HG03457 (cell line): ENCODE results near the gene ITPKC.

Experiments
- ATAC-seq: cut with Tn5 transposase; IDR thresholded peaks from one replicate; pipeline ENCODE4 v1.9.1; 2021; ENCODE audit warnings: moderate number of reproducible peaks; ENCODE audit not compliant: unreplicated experiment

ITPKC gene

DNA sequence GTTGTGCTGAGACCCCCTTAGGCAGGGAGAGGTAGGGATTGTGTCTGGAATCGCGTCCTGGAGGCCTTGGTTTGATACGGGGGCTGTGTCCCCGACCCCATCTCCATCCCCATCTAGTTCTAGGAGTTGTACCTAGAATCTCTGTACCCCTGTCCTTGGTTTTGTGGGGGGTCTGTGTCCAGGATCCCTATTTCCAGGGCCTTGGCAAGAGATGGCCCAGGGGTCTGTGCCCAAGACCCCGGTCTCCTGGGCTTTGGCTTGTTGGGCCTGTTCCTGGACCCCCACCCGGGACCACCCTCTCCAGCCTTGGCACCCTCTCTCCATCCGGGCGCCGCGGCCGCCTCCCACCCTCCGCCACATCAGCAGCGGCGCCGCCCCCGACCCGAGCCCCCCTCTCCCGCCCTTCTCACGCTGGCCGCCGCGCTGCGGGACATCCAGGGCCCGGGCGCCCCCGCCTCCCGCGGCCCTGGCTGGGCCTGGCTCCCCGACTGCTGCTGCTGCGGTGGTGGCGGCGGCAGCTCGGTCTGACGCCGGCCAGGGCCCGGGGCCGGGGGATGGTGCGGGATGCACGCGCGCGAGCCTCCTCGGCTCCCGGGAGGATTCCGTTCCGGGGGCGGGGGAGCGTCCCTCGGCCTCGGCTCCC, 26.7 kb upstream of the ITPKC start, which contains the start of gene NUMBL:
Gene NUMBL (minus strand): TSS at position 602 of the 643 bp plus-strand sequence. CDS start 168 bp downstream, at position 434.
- peak; percentile 5 for ATAC-seq

DNA sequence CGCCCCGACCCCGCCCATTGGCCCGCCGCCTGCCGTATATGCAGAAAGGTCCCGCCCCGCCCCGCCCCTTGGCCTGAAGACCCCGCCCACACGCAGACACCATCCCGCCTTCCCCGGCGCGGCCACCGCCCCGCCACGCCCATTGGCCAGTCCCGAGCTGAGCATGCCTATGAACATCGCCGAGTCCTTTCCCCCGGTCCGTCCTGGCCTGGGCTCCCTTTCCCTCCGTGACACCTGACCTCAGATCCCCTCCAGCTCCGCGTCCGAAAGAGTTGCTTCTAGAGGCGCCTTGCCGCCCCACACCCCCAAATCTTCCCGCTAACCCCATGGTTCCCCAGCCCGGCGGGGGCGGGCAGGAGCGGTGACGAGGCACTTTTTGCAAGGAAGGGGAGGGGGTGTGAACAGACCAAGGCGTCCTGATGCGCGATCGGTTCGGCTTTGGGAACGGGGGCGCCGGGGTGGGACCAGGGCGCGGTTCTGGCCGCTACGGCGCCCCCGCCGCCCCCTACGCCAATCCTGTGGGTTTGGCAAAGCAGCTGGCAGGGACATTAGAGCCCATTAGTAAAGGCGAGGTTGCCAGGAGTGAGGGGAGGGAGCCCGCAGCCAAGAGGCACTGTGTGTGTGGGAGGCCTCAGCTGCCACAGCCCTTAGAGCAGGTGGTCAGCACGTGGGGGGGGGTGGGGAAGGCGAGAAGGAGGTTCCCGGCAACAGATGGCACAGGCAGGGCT, 26.1 kb upstream of the ITPKC start:
- peak; percentile 36 for ATAC-seq

DNA sequence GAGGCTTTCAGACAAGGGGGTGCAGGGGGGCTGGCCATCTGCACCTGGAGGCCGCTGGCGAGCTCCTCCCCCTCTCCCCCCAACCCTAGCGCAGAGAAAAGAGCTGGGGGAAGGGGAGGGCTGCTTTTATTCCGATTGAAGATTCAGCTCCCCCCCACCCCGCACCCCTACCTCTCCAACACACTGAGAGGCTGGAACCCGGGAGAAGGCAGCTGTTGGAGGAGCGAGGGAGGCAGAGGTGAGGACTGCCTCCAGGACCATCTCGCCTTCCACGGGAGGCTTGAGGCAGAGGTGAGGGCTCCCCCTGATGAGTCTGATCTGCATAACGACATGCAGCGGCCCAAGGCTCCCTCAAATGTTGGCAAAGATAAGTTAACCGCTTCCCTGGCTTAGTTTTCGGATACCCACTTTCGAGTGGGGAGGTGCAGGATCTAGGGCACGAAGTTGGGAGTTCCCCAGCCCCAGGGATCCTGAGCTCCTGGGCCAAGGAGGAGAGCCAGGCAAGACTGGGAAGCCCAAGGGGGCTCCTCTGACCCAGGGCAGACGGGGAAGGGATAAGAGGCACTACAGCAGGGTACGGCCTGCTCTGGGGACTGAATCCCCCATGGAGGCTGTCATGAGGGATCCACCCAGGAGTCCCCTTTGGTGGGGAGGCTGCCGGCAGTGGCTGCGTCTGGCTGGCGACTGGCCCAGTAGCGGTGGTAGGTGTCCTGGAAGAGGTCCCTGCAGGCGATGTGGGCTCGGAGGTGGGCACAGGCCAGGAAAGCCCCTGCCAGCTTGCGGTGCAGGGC, 25.3 kb upstream of the ITPKC start:
- no peak for ATAC-seq

DNA sequence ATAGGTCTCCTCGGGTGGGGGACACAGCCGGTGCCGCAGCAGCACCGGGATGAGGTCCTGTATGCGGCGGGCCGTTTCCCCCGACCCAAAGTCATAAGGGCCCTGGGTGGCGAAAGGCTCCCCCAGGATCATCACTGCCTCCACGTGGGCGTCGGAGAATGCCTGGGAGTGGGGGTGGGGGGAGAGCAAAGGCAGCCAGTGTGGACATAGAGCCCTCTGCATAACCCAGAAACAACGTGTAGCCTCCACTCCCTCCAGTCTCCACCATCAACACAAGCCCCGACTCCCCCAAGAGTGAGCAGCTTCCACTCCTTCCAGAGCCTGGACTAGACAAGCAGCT, 24.7 kb upstream of the ITPKC start:
- no peak for ATAC-seq

DNA sequence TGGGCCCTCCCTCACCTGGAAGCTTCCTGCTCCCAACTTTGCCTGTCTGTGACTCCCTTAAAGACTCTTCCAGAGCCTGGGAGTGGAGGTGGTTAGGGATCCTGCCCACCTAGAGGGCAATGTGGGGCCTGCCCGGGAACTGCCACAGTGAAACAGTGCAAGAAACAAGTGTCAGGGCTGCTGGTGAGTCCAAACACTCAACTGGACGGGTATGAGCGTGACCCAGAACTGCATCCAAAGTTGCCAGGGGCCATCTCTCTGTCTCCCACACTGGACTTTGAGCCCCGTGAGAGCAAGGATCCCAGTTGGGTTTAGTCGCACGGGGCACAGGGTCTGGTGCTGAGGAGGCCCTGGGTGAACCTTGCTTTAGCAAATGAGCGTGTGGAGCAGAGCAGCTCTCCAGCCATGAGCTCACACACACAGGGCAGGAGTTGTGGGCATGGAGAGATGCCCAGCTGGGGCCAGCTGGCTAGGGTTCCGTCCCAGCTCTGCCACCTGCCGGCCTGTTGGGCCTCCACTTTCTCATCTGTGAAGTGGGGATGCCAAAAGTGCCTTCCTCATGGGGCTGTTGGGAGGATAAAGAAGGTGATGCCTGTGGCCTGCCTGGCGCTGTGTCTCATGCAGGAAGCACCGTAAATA, 23.6 kb upstream of the ITPKC start:
- ATAC-seq = no peak

DNA sequence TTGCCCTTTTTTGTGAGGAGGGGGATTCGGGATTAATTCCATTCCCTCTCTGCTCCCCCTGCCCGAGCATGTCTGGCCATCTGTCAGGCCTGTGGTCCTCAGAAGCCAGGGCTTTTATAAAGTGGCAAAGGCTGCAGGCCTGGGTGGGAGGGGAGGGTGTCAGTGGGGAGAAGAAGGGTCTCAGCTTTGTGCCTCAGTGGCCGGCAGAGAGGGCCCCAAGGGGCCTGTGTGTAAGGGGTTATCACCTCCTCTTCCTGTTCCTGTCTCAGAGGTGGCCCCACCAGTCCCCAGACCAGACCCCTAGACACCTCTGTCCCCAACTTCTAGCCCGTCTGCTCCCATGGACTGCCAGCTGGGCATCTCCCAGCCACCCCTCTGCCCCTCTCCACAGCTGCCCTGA, 23.0 kb upstream of the ITPKC start:
- ATAC-seq = no peak

DNA sequence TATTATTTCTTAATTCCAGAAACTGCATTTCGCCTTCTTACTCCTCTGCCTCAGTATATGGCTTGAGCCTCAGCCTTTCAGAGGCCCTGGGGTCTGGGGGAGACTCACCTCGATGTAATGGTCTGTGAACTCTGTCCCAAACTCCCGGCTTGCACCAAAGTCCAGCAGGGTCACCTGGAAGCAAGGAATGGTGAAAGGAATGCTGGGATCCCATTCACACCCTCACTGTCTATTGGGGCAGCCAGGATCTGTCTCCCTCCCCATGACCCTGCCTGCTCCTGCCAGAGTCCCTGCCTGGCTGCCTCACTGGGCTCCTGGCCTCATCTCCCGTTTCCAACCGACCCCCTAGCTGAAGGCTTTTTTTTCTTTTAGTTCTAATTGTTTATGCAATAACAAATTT, 21.0 kb upstream of the ITPKC start:
- no peak for ATAC-seq

DNA sequence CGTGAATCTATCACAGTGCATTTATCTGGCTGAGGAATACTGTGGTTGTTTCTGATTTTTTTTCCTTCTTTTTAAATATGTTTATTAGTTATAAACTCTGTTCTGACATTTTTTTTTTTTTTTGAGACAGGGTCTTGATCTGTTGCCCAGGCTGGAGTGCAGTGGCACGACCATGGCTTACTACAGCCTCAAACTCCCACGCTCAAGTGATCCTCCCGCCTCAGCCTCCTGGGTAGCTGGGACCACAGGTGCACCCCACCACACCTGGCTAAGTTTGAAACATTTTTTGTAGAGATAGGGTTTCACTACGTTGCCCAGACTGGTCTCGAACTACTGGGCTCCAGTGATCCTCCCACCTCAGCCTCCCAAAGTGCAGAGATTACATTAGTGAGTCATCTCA, 19.9 kb upstream of the ITPKC start:
- ATAC-seq = no peak

DNA sequence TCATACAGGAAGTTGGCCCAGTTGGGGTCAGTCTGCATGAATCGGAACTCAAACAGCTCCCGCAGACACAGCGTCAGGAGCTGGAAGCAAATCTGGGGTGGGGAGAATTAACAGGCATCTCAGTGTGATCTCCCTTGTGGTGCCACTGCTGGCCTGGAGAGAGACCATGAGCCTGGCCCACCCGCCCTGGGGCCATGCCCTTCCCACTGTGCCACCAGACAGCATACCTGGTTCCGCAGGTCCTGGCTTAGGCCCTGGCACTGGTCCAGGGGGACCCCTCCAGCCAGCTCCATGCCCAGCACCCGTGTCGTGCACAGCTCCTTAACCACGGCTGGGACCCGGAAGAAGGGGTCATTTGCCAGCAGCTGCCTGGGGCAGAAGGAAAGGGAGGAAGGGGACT, 16.8 kb upstream of the ITPKC start:
- ATAC-seq = no peak

DNA sequence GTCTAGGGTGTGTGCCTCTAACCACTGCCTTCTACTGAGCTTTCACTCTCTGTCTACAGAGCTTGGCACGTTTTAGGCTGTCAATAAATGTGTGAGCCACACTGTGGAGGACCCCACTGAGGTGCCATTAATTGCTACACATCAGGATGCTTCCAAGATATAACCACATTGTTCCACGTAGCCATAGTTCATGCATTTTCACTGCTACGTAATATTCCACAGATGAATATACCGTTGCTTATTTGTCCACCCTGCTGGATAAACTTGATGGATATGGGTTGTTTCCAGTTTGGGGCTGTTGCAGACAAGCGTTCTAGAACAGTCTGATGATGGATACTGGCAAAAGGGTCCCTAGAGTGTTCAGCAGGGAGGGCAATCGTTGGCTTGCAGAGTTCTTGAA, 15.2 kb upstream of the ITPKC start:
- ATAC-seq = no peak

DNA sequence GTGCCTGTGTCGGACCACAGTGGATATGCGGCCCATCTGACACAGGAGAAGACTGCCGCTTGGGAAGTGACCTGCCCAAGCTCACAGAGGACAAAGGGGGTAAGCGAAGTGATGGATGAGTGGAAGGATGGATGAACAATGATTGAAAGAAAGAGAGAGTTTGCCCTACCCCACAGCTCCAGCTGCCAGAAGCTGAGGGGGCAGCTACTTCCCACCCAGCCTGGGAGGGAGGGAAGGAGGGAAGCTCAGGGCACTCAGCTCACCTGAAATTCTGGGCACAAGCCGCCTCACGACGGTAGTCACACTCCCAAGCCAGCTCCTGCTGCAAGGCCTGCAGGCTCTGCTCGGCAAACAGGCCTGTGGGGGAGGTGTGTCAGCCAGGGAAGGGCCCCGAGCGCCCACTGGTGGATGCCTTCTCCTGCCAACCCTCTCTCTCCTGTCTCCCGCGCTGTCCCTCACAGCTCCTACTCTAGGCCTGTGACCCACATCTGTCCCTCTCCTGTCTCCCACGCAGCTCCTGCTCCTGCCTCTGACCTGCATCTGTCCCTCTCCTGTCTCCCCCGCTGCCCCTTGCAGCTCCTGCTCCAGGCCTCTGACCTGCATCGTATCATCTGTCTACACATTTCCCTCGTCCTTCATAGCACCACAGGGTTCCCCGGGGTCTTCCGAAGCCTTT, 14.4 kb upstream of the ITPKC start:
- ATAC-seq = no peak

DNA sequence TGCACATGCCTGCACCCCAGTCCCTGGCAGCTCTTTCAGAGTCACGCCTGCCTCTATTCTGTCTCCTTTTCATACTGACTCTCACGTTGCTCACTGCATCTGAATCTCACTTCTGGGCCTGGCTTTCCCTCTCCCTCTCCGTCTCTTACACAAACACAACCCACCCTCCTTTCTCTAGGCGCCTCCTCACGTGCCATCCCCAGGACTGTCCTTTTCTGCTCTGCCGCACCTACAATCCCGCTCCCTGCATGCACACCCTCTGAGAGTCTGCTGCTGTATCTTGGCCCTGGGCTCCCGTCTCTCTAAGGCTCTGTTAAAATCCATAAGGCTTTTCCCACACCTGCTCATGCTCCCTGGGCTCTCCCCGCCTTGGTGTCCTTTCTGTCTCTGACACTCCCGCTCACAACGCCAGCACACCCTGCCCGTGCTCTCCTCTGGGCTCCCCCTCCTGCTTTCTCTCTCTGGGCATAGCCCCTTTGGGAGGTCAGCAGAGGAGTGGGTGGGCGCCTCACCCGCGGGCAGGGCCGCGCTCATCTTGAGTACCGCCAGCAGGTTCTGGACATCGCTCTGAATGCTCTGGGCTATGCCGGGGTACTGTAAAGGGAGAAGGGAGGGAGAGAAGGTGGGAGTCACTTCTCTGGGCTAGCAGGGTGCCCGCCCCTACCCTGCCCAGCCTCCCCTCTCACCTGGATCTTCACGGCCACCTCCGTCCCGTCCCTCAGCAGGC, 13.7 kb upstream of the ITPKC start:
- no peak for ATAC-seq

DNA sequence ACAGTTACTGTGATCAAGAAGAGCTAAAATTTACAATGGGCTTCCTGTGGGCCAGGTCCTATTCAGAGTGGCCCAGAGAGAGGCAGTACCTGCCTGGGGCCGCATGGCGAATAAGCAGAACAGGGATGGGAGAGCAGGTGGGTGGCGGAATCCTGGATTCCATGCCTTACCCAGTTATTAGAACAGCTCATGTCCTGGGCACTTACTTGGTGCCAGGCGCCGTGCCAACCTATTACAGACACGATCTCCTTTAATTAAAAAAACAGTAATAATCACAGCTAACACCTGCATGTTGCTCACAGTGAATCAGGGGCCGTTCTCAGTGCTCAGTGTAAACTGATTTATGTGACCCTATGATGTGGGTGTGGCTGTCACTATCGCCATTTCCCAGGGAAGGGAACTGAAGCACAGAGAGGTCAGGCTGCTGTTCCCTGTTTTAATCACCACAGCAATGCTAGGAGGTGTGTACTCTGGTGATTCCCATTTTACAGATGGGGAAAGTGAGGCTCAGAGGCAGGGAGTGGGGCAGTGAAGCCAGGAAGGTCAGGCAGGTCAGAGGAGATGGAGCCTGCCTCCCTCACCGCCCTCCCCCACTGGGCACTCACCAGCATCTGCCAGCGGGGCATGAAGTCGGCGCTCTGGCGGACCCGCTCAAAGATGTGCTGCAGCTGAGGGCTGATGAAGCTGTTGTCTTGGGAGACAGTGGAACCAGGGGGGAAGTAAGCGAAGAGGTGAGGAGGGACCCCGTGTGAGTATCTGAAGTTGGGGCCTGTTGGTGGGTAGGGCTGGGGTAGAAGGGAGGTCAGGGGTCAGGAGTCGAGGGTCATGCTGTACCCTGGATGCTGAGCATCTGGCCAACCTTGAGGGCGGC, 12.2 kb upstream of the ITPKC start:
- no peak for ATAC-seq

DNA sequence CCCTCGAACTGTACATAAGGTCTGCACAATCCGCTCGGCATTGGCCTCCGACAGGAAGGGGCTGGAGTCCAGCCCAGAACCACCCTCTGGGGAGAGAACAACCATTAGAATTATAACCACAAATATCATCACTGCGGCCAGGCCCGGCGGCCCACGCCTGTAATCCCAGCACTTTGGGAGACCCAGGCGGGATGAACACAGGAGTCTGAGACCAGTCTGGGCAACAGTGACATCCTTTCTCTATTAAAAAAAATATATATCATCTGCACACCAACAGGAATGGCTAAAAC, 11.6 kb upstream of the ITPKC start:
- ATAC-seq = no peak

DNA sequence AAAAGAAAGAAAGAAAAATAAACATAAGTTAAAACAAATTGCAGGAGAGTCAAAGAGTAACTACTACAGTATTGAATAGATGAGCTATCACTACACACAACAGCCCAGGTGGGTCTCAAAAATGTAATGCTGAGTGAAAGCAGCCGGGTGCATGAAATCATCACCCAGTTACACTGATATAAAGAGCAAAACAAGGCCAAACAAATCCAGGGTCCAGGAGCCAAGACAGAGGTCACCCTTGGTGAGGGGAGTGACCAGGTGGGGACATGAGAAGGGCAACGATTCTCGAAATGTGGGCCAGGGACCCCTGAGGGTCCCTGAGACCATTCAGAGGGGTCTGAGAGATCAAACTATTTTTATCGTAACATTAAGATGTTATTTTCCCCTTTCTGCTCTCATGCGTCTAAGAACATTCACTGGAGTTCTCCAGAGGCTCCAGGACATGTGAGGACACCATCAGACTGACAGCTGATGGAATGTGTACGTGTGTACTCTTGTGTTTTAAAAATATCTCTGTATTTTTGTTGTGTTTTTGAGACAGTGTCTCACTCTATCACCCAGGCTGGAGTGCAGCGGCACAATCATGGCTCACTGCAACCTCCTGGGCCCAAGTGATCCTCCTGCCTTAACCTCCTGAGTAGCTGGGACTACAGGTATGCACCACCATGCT, 10.8 kb upstream of the ITPKC start:
- no peak for ATAC-seq

DNA sequence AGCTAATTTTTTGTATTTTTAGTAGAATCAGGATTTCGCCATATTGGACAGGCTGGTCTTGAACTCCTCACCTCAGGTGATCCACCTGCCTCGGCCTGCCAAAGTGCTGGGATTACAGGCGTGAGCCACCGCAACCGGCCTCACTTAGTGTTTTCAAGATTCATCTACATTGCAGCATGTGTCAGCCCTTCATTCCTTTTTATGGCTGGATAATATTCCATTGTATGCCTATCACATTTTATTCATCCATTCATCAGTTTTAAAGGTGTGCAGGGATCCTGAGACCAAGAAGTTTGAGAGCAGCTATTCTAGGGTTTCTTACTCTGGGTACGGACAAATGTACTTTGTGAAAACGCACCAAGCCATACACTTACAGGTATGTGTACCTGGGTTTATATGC, 9.3 kb upstream of the ITPKC start:
- no peak for ATAC-seq

DNA sequence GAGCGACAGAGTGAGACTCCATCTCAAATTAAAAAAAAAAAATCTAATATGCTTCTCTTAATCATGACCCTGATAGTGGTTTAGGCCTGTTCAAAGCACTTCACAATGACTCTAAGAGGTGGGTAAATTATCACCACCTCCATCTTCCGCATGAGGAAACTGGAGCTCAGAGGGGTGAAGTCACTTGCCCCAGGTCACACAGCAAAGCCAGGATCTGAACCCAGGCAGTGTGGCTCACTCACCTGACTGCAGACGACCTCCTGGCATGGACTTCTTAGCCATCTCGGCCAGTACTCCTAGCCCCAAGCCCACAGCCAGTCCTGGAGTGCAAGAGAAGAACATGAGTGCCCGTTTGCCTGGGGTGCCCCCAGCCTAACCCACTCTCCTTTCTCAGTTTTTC, 7.1 kb upstream of the ITPKC start:
- no peak for ATAC-seq

DNA sequence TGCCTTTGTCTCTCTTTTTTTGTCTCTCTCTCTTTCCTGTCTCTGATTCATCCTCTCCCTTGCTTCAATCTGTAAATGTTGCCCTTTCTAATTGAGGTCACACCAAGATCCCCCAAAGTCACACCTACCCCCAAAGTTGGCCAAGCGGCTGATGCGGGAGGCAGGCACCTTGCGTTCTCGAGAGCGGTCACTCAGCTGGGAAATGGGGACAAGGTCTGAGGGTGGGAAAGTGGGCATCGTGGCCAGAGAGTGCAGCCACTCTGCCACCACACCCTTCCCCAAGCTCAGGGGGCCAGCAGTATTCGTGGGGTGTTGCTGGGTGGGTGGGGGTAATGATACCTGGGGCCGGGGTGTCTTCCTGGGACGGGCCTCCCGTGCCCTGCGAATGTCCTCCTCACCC, 3.0 kb upstream of the ITPKC start:
- ATAC-seq = no peak
